Smooth muscle cell (in vitro differentiated cells): ENCODE results near the gene ATP9A. TPM values are rescaled to one million over a fixed set of nuclear protein-coding genes. Genes with fewer than 3 reads are reported as not detected.
"Not testable (repeated sequence)": the region's sequence is repeated elsewhere in the genome, so short reads cannot be mapped to it uniquely, and the experiment has no call there.

Experiments used
- DNase-seq: peaks from one replicate; lab custom pipeline; 2025; ENCODE audit not compliant: unreplicated experiment; lab: John Stamatoyannopoulos, UW
- H2AFZ ChIP-seq: fragments of 200-600 bp; sonication (generic); 2 replicates; pipeline ENCODE4 v1.6.0; 2016; ENCODE audit warnings: antibody characterized with exemption, low read depth, mild to moderate bottlenecking
- H3F3A ChIP-seq: fragments of 200-600 bp; sonication (generic); 2 replicates; pipeline ENCODE4 v1.6.0; 2017; ENCODE audit warnings: antibody characterized with exemption, low read depth
- H3K27ac ChIP-seq: fragments of 200-600 bp; sonication (generic); 2 replicates; pipeline ENCODE4 v1.5.1; 2016; ENCODE audit warnings: low read depth, mild to moderate bottlenecking
- H3K27me3 ChIP-seq: fragments of 200-600 bp; sonication (generic); 2 replicates; pipeline ENCODE4 v1.6.1; 2016; ENCODE audit warnings: low read depth, mild to moderate bottlenecking
- H3K36me3 ChIP-seq: fragments of 200-600 bp; sonication (generic); 2 replicates; pipeline ENCODE4 v1.5.1; 2016; ENCODE audit warnings: low read depth
- H3K4me1 ChIP-seq: fragments of 200-600 bp; sonication (generic); 2 replicates; pipeline ENCODE4 v1.5.1; 2016; ENCODE audit warnings: low read depth
- H3K4me2 ChIP-seq: fragments of 200-600 bp; sonication (generic); 2 replicates; pipeline ENCODE4 v1.6.0; 2016; ENCODE audit warnings: mild to moderate bottlenecking
- H3K4me3 ChIP-seq: fragments of 200-600 bp; sonication (generic); 2 replicates; pipeline ENCODE4 v1.5.1; 2016; ENCODE audit warnings: mild to moderate bottlenecking
- H3K79me2 ChIP-seq: fragments of 200-600 bp; sonication (generic); 2 replicates; pipeline ENCODE4 v1.6.0; 2016; ENCODE audit warnings: low read depth, mild to moderate bottlenecking
- H3K9ac ChIP-seq: fragments of 200-600 bp; sonication (generic); 2 replicates; pipeline ENCODE4 v1.6.0; 2016; ENCODE audit warnings: low read depth
- H3K9me3 ChIP-seq: fragments of 200-600 bp; sonication (generic); replicated peaks from 2 replicates; pipeline ENCODE4 v1.5.1; 2016; ENCODE audit warnings: low read depth
- H4K20me1 ChIP-seq: fragments of 200-600 bp; sonication (generic); 2 replicates; pipeline ENCODE4 v1.6.0; 2016; ENCODE audit warnings: low read depth
- CTCF ChIP-seq: fragments of 200-600 bp; sonication (generic); IDR thresholded peaks from 2 replicates; pipeline ENCODE4 v1.5.1; 2017; ENCODE audit warnings: borderline replicate concordance, mild to moderate bottlenecking, antibody characterized with exemption; ENCODE audit not compliant: insufficient read depth, poor library complexity, severe bottlenecking
- WGBS: methylation state at CpG from one replicate; pipeline ENCODE4 v1.1.7; 2016; ENCODE audit warnings: low lambda C conversion rate; 5-methylcytosine and 5-hydroxymethylcytosine counted together
- polyA plus RNA-seq: library from polyadenylated mRNA; unstranded; fragments of >200 nt; fragmentation: Nextera tagmentation; extraction: Ambion mirVana; gene quantifications from 2 replicates; pipeline ENCODE4 v1.2.1, GENCODE V29; 2016
- total RNA-seq: library from RNA; depleted of rRNA; stranded (reverse); fragments of >200 nt; gene quantifications from 2 replicates; pipeline ENCODE4 v1.2.3, GENCODE V29; 2014

Gene ATP9A
- total and polyA plus RNA-seq, 2 experiments from 2014 or later = 3.4 to 8.0 TPM

- WGBS = 100% methylated on average over 2 of the region's 2 CpGs
- no peaks in the 10 kb centered on the region for H3K36me3 ChIP-seq
- no peaks in the 10 kb centered on the region for H3K9me3 ChIP-seq
- TF ChIP-seq CTCF = no peak
- H3K4me2 ChIP-seq = no peak overlapping the region
- peaks cover 3% of the 10 kb centered on the region for H3K4me1 ChIP-seq
- peaks cover 51% of the 10 kb centered on the region for H3K79me2 ChIP-seq
- H3F3A ChIP-seq = no peaks in the 10 kb centered on the region
- DNase-seq = no peak
- H2AFZ ChIP-seq = no peak overlapping the region
- no peaks in the 10 kb centered on the region for H3K27me3 ChIP-seq
- H3K4me3 ChIP-seq = no peak overlapping the region
- H3K27ac ChIP-seq = no peak overlapping the region
- H4K20me1 ChIP-seq = peaks cover 53% of the 10 kb centered on the region
- H3K9ac ChIP-seq = no peak overlapping the region
Measured at GRCh38 chr20:51789434-51789833, 21.2 kb upstream of the ATP9A start.

GRCh38 chr20:51788822-51789221 is 20.6 kb upstream of the ATP9A start:
- H3K4me2 ChIP-seq = no peak overlapping the region
- 96% methylated on average over 14 of the region's 14 CpGs for WGBS
- no peak for DNase-seq
- no peaks in the 10 kb centered on the region for H3K4me1 ChIP-seq
- no peaks in the 10 kb centered on the region for H3K9me3 ChIP-seq
- H3F3A ChIP-seq = no peaks in the 10 kb centered on the region
- H3K36me3 ChIP-seq = no peaks in the 10 kb centered on the region
- no peak overlapping the region for H3K4me3 ChIP-seq
- no peaks in the 10 kb centered on the region for H3K27me3 ChIP-seq
- peaks cover 45% of the 10 kb centered on the region for H3K79me2 ChIP-seq
- no peak overlapping the region for H3K9ac ChIP-seq
- H4K20me1 ChIP-seq = peaks cover 47% of the 10 kb centered on the region
- H3K27ac ChIP-seq = no peak overlapping the region
- no peak overlapping the region for H2AFZ ChIP-seq
- TF ChIP-seq CTCF = no peak

- no peaks in the 10 kb centered on the region for H3K4me1 ChIP-seq
- H3K4me2 ChIP-seq = no peak overlapping the region
- H3K9ac ChIP-seq = no peak overlapping the region
- H2AFZ ChIP-seq = no peak overlapping the region
- 96% methylated on average over 15 of the region's 15 CpGs for WGBS
- H3K27ac ChIP-seq = no peak overlapping the region
- no peaks in the 10 kb centered on the region for H3K36me3 ChIP-seq
- peaks cover 2% of the 10 kb centered on the region for H3K9me3 ChIP-seq
- H4K20me1 ChIP-seq = peaks cover 9% of the 10 kb centered on the region
- H3K79me2 ChIP-seq = peaks cover 14% of the 10 kb centered on the region
- no peak overlapping the region for H3K4me3 ChIP-seq
- DNase-seq = no peak
- no peak for TF ChIP-seq CTCF
- no peaks in the 10 kb centered on the region for H3K27me3 ChIP-seq
- H3F3A ChIP-seq = no peaks in the 10 kb centered on the region
Measured at GRCh38 chr20:51784299-51784698, 16.1 kb upstream of the ATP9A start.

GRCh38 chr20:51778229-51778759 is 10.1 kb upstream of the ATP9A start:
- H3K9ac ChIP-seq, H3K4me1 ChIP-seq, H3K4me3 ChIP-seq, DNase-seq, H2AFZ ChIP-seq, H3K79me2 ChIP-seq, H3K4me2 ChIP-seq, H3K27ac ChIP-seq, H3K36me3 ChIP-seq, H3F3A ChIP-seq, H3K9me3 ChIP-seq, H4K20me1 ChIP-seq, H3K27me3 ChIP-seq: not testable (repeated sequence)
- 83% methylated on average over 4 of the region's 4 CpGs for WGBS
